ENCODE results near the gene ALG14.
A peak's percentile ranks its signal among the peaks of the same experiment; 100 is the strongest.

ALG14 gene

GRCh38 chr1:94963864-94964263, 108.9 kb downstream of the ALG14 start:
- Histone ChIP-seq H3K4me1 (ENCODE audit: control insufficient read depth, insufficient read depth, low read length) (no peaks in the 10 kb centered on the region; the same call in 1 of the 2 replicates), H3K4me3 (ENCODE audit: low read depth, low read length) (no peak overlapping the region), H3K27ac (ENCODE audit: extremely low read depth, low read depth, low read length) (no peak overlapping the region), H3K9me3 (ENCODE audit: control insufficient read depth, insufficient read depth, low read depth, low read length) (no peaks in the 10 kb centered on the region), H3K36me3 (ENCODE audit: control insufficient read depth in 2 of 2, insufficient read depth in 1 of 2, low read length in 2 of 2) (no peaks in the 10 kb centered on the region)
- ChIA-PET POLR2A (no interaction called here), CTCF (no interaction called here)
- TF ChIP-seq ZNF112 (tag by site-specific recombination; IDR thresholded peaks at IDR 0.05) (no peak), ZNF530 (tag by site-specific recombination; IDR thresholded peaks at IDR 0.05; ENCODE audit: low read depth) (no peak), ZNF292 (tag by site-specific recombination; IDR thresholded peaks at IDR 0.05; ENCODE audit: borderline replicate concordance, low read depth) (no peak), ZNF335 (tag by site-specific recombination; conservative IDR thresholded peaks at IDR 0.05) (no peak), GFI1B (tag by site-specific recombination; IDR thresholded peaks at IDR 0.05) (peak; percentile 94; the same call in 1 of the 2 replicates), ZNF76 (tag by site-specific recombination; IDR thresholded peaks at IDR 0.05; ENCODE audit: borderline replicate concordance, low read depth) (no peak), ZNF548 (tag by site-specific recombination; IDR thresholded peaks at IDR 0.05) (no peak), HIC1 (tag by site-specific recombination; IDR thresholded peaks at IDR 0.05) (no peak), ELK4 (IDR thresholded peaks at IDR 0.05; ENCODE audit: borderline replicate concordance, low read depth, low read length) (no peak), ZSCAN18 (tag by site-specific recombination; IDR thresholded peaks at IDR 0.05) (no peak), ZSCAN16 (tag by site-specific recombination; IDR thresholded peaks at IDR 0.05) (no peak), REPIN1 (tag by site-specific recombination; IDR thresholded peaks at IDR 0.05; ENCODE audit: low read depth) (no peak), FEZF1 (tag by site-specific recombination; IDR thresholded peaks at IDR 0.05) (peak; percentile 74), ZNF623 (tag by site-specific recombination; IDR thresholded peaks at IDR 0.05) (no peak), TSHZ1 (tag by site-specific recombination; IDR thresholded peaks at IDR 0.05; ENCODE audit: borderline replicate concordance) (no peak), OSR2 (tag by site-specific recombination; IDR thresholded peaks at IDR 0.05) (peak; percentile 60; the same call in 1 of the 2 replicates), ZNF350 (tag by site-specific recombination; IDR thresholded peaks at IDR 0.05) (no peak), ZXDB (tag by site-specific recombination; IDR thresholded peaks at IDR 0.05) (0 out of 2 replicates have a peak, but pooled peaks have one; percentile 12), ZNF629 (tag by site-specific recombination; IDR thresholded peaks at IDR 0.05) (no peak), ZNF133 (tag by site-specific recombination; IDR thresholded peaks at IDR 0.05) (no peak), ZNF664 (tag by site-specific recombination; IDR thresholded peaks at IDR 0.05) (no peak), BCL11B (tag by site-specific recombination; IDR thresholded peaks at IDR 0.05; ENCODE audit: low read depth) (no peak), ZNF223 (tag by site-specific recombination; IDR thresholded peaks at IDR 0.05) (no peak), TRIM28 (IDR thresholded peaks at IDR 0.05; ENCODE audit: borderline replicate concordance, low read length) (no peak; the same call in 1 of the 2 replicates), ZNF423 (tag by site-specific recombination; IDR thresholded peaks at IDR 0.05) (peak; percentile 37; the same call in 1 of the 2 replicates), ZNF138 (tag by site-specific recombination; IDR thresholded peaks at IDR 0.05; ENCODE audit: borderline replicate concordance) (no peak), ZNF10 (tag by site-specific recombination; IDR thresholded peaks at IDR 0.05) (no peak), ZNF221 (tag by site-specific recombination; IDR thresholded peaks at IDR 0.05; ENCODE audit: borderline replicate concordance) (no peak), ZIC2 (tag by site-specific recombination; IDR thresholded peaks at IDR 0.05) (peak; percentile 55), ZNF175 (tag by site-specific recombination; IDR thresholded peaks at IDR 0.05) (no peak), ZNF274 (IDR thresholded peaks at IDR 0.05; ENCODE audit: low read length) (no peak), ZNF274 (tag by site-specific recombination; IDR thresholded peaks at IDR 0.05; ENCODE audit: borderline replicate concordance) (no peak)

Measured in HEK293 (cell line).